SJCRH30 (cell line): ENCODE results near the gene FAM151B. TPM values are rescaled to one million over a fixed set of nuclear protein-coding genes. Genes with fewer than 3 reads are reported as not detected.
"Not testable (repeated sequence)": the region's sequence is repeated elsewhere in the genome, so short reads cannot be mapped to it uniquely, and the experiment has no call there.

Experiments used
- DNase-seq, 2 experiments: peaks; one replicate each; pipeline ENCODE4 v3.0.0-alpha.2; 2015 to 2020
- H3K27ac ChIP-seq: fragments of 250-450 bp; sonication (Bioruptor Pico); 2 replicates; pipeline ENCODE4 v1.5.1; 2020; ENCODE audit warnings: mild to moderate bottlenecking, moderate library complexity
- H3K27me3 ChIP-seq: fragments of 250-450 bp; sonication (Bioruptor Pico); 2 replicates; pipeline ENCODE4 v1.5.1; 2020; ENCODE audit warnings: mild to moderate bottlenecking, moderate library complexity
- H3K36me3 ChIP-seq: fragments of 250-450 bp; sonication (Bioruptor Pico); 2 replicates; pipeline ENCODE4 v1.5.1; 2020; ENCODE audit warnings: mild to moderate bottlenecking, moderate library complexity
- H3K4me1 ChIP-seq: fragments of 250-450 bp; sonication (Bioruptor Pico); 2 replicates; pipeline ENCODE4 v1.5.1; 2020; ENCODE audit warnings: mild to moderate bottlenecking, moderate library complexity
- H3K4me3 ChIP-seq: fragments of 250-450 bp; sonication (Bioruptor Pico); 2 replicates; pipeline ENCODE4 v1.5.1; 2020; ENCODE audit warnings: mild to moderate bottlenecking, moderate library complexity
- H3K9me3 ChIP-seq: fragments of 250-450 bp; sonication (Bioruptor Pico); replicated peaks from 2 replicates; pipeline ENCODE4 v1.5.1; 2020; ENCODE audit warnings: mild to moderate bottlenecking, moderate library complexity
- total RNA-seq: library from RNA; depleted of rRNA; stranded (reverse); fragments of >200 nt; shearing (Covaris generic); gene quantifications from 2 replicates; pipeline ENCODE4 v1.2.3, GENCODE V29; 2014

FAM151B gene
- total RNA-seq, 1 experiment from 2014 or later: 9.1 TPM

DNA sequence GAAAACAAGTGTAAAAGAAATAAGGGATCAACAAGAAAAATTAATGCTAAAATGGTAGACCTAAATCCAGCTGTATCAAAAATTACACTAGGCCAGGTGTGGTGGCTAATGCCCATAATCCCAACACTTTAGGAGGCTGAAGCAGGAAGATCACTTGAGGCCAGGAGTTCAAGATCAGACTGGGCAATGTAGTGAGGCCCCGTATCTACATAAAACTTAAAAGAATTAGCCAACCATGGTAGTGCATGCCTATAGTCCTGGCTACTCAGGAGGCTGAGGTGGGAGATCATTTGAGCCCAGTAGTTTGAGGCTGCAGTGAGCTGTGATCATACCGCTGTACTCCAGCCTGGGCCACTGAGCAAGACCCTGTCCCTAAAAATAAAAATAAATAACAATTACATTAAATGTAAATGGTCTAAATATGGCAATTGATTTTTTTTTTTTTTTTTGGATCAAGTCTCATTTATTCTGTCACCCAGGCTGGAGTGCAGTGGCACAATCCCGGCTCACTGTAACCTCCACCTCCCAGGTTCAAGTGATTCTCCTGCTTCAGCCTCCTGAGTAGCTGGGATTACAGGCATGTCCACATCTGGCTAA, 4.2 kb upstream of the FAM151B start:
- DNase-seq: no peak
- H3K4me1 ChIP-seq: no peaks in the 10 kb centered on the region
- no peaks in the 10 kb centered on the region for H3K9me3 ChIP-seq
- peaks cover 66% of the 10 kb centered on the region for H3K36me3 ChIP-seq
- H3K27me3 ChIP-seq: no peaks in the 10 kb centered on the region
- no peak overlapping the region for H3K27ac ChIP-seq
- no peak overlapping the region for H3K4me3 ChIP-seq

DNA sequence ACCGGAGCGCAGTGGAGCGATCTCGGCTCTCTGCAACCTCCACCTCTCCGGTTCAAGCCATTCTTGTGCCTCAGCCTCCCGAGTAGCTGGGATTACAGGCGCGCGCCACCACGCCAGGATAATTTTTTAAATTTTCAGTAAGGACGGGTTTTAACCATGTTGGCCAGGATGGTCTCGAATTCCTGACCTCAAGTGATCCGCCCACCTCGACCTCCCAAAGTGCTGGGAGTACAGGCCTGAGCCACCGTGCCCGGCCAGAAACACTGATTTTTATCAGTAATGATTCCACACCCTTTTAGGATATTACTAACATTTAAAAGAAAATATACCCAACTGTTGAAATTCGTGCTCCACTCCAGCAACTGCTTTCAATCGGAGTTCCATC, 464 bp upstream of the FAM151B start:
- Histone ChIP-seq H3K4me1 (peaks cover 5% of the 10 kb centered on the region), H3K9me3 (no peaks in the 10 kb centered on the region), H3K27ac (peak overlapping the region; percentile 85), H3K27me3 (no peaks in the 10 kb centered on the region), H3K4me3 (peak overlapping the region; percentile 62), H3K36me3 (peaks cover 31% of the 10 kb centered on the region)
- DNase-seq: no peak

DNA sequence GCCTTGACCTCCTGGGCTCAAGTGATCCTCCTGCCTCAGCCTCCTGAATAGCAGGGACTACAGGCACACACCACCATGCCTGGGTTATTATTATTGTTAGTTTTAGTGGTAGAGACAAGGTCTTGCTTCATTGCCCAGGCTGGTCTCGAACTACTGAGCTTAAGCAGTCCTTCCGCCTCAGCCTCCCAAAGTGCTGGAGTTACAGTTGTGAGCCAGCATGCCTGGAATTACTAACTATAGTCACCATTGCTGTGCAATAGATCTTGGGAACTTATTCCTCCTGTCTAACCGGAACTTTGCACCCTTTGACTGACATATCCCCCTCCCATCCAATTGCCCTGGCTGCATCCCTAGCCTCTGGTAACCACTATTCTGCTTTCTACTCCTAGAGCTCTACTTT, 3.4 kb downstream of the FAM151B start:
- H3K9me3 ChIP-seq: no peaks in the 10 kb centered on the region; the same call in 1 of the 2 replicates
- H3K4me1 ChIP-seq: peaks cover 13% of the 10 kb centered on the region
- no peak for DNase-seq
- H3K27ac ChIP-seq: no peak overlapping the region
- H3K4me3 ChIP-seq: no peak overlapping the region
- 0 out of 2 replicates have a peak, but pooled peaks cover 2% of the 10 kb centered on the region for H3K36me3 ChIP-seq
- H3K27me3 ChIP-seq: no peaks in the 10 kb centered on the region

DNA sequence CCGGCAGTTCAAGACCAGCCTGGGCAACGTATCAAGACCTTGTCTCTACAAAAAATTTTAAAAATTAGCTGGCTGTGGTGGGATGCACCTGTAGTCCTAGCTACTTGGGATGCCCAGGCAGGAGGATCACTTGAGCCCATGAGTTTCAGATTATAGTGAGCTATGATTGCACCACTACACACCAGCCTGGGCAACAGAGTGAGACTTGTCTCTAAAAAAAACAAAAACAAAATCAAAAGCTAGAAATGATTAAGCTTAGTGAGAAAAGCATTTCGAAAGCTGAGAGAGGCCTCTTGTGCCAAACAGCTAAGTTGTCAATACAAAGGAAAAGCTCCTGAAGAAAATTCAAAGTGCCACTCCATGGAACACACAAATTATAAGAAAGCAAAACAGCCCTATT, 4.8 kb downstream of the FAM151B start:
- H3K4me1 ChIP-seq: peaks cover 13% of the 10 kb centered on the region
- H3K4me3 ChIP-seq: peak overlapping the region; percentile 28
- 0 out of 2 replicates have a peak, but pooled peaks cover 2% of the 10 kb centered on the region for H3K36me3 ChIP-seq
- no peaks in the 10 kb centered on the region for H3K27me3 ChIP-seq
- no peaks in the 10 kb centered on the region; the same call in 1 of the 2 replicates for H3K9me3 ChIP-seq
- DNase-seq: no peak
- H3K27ac ChIP-seq: peak overlapping the region; percentile 76

DNA sequence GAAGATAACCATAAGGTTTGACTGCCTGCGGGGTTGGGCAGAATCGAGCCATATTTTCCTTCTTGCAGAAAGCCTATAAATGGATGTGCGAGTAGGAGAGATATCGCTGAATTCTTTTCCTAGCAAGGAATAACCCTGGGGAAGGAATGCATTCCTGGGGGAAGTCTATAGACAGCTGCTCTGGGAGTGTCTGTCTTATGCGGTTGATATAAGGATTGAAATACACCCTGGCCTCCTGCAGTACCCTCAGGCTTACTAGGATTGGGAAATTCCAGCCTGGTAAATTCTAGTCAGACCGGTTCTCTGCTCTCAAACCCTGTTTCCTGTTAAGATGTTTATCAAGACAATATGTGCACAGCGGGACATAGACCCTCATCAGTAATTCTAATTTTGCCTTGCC, 5.5 kb downstream of the FAM151B start:
- peak; percentile 75 to 82 for DNase-seq
- Histone ChIP-seq H3K4me3 (peak overlapping the region; percentile 28), H3K27ac (peak overlapping the region; percentile 76), H3K4me1 (peaks cover 13% of the 10 kb centered on the region)
- H3K9me3 ChIP-seq, H3K27me3 ChIP-seq, H3K36me3 ChIP-seq: not testable (repeated sequence)

DNA sequence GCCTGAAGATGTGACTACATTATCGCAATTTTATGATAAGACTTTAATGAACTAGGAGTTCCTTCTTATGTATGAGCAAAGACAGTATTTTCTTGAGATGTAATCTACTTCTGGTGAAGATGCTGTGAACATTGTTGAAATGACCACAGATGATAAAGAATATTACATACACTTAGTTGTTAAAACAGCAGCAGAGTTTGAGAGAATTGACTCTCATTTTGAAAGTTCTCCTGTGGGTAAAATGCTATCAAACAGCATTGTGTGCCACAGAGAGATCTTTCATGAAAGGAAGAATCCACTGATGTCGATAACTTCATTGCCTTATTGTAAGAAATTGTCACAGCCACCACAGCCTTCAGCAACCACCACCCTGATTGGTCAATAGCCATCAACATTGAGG, 8.0 kb downstream of the FAM151B start:
- H3K4me3 ChIP-seq: no peak overlapping the region
- H3K4me1 ChIP-seq: peaks cover 8% of the 10 kb centered on the region
- 0 out of 2 replicates have a peak, but pooled peaks cover 2% of the 10 kb centered on the region for H3K36me3 ChIP-seq
- H3K27ac ChIP-seq: no peak overlapping the region
- no peaks in the 10 kb centered on the region for H3K27me3 ChIP-seq
- no peaks in the 10 kb centered on the region; the same call in 1 of the 2 replicates for H3K9me3 ChIP-seq
- no peak for DNase-seq

DNA sequence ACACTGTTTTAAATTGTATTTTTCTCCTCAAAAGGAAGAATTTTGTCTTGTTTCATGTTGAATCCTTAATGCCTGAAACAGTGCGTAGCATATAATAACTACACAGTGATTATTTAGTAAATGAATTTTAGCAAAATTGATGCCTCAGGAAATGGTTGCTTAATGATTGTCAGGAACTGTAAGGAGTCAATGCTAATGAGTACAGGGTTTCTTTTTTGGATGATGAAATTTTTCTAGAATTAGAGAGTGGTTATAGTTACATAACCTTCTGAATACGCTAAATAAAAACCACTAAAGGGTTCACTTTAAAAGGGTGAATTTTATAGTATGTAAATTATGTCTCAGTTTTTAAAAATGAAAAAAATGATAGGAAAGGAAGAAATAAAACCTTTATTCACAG, 14.9 kb downstream of the FAM151B start:
- no peaks in the 10 kb centered on the region for H3K27me3 ChIP-seq
- DNase-seq: no peak
- peaks cover 2% of the 10 kb centered on the region for H3K36me3 ChIP-seq
- no peaks in the 10 kb centered on the region for H3K4me1 ChIP-seq
- no peak overlapping the region for H3K4me3 ChIP-seq
- no peaks in the 10 kb centered on the region for H3K9me3 ChIP-seq
- no peak overlapping the region for H3K27ac ChIP-seq

DNA sequence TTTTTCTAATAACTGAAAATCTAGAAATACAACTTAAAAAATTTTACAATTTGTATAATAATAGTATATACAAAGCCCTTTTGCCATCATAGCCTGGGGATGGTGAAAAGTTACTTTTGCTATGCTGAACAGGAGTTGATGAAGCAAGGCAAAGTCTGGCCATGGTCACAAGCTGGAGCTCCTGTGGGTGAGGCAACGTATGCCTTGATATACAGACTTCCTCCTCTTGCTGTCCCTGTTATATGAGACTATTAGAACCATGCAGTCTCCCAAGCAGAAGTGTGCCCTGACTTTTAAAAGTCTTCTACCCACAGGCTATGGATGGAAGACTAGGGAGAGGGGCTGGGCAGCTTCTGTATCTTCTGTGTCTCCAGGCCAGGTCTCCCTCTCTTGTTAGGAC, 15.7 kb downstream of the FAM151B start:
- no peak for DNase-seq
- H3K9me3 ChIP-seq: no peaks in the 10 kb centered on the region
- H3K4me3 ChIP-seq: no peak overlapping the region
- H3K27ac ChIP-seq: no peak overlapping the region
- no peaks in the 10 kb centered on the region for H3K4me1 ChIP-seq
- no peaks in the 10 kb centered on the region for H3K27me3 ChIP-seq
- peaks cover 2% of the 10 kb centered on the region for H3K36me3 ChIP-seq

DNA sequence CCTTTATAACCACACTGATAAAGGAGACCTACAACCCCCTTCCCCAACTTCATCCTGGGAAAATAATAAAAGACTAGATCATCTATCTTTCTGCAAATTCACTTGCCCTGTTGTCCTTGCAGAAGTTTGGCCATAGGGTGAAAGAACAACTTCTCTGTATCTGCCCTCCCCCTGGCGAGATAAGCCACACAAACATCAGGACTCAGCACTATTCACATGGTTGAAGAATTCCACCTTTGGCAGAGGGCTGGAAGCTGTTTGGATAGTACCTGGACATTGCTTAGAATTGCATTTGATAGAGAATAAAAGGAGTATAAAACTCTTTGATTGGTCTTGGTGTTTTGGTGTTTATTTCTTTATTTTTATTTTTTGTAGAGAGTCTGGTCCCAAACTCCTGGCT, 16.9 kb downstream of the FAM151B start:
- H3K36me3 ChIP-seq: peaks cover 2% of the 10 kb centered on the region
- no peak for DNase-seq
- no peaks in the 10 kb centered on the region for H3K9me3 ChIP-seq
- H3K27ac ChIP-seq: no peak overlapping the region
- no peak overlapping the region for H3K4me3 ChIP-seq
- H3K27me3 ChIP-seq: no peaks in the 10 kb centered on the region
- H3K4me1 ChIP-seq: no peaks in the 10 kb centered on the region

DNA sequence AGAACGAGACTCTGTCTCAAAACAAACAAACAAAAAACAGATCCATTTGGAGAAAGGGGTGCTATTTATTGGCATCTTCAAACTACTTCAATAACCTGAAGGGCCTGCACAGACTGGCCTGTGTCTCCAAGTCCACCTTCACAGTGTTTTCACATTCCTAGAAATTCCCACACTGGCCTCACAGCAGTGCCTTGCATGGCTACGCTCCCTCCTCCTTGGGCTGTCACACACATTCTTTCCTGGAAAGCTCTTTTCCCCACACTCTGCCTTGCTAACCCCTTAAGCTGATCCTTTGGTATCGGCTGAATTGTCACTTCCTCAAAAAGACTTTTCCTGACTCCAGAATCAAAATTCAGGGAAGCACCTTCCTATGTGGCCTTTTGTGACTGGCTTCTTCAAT, 19.8 kb downstream of the FAM151B start:
- H3K27ac ChIP-seq: no peak overlapping the region
- H3K9me3 ChIP-seq: no peaks in the 10 kb centered on the region
- H3K4me3 ChIP-seq: no peak overlapping the region
- DNase-seq: no peak
- H3K4me1 ChIP-seq: no peaks in the 10 kb centered on the region
- peaks cover 2% of the 10 kb centered on the region for H3K36me3 ChIP-seq
- H3K27me3 ChIP-seq: no peaks in the 10 kb centered on the region

DNA sequence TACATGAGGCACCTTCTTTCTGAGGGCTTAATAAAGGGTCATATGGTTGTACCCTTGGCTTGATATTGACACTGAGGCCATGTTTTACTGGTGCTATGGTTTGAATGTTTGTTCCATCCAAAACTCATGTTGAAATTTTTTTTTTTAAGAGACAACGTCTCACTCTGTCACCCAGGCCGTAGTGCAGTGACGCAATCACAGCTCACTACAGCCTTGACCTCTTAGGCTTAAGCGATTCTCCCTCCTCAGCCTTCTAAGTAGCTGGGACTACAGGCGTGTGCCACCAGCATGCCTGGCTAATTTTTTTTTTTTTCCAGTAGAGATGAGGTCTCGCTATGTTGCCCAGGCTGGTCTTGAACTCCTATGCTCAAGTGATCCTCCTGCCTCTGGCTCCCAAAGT, 20.9 kb downstream of the FAM151B start:
- Histone ChIP-seq H3K4me1 (no peaks in the 10 kb centered on the region), H3K36me3 (peaks cover 2% of the 10 kb centered on the region), H3K9me3 (no peaks in the 10 kb centered on the region), H3K27ac (no peak overlapping the region), H3K4me3 (no peak overlapping the region), H3K27me3 (no peaks in the 10 kb centered on the region)
- DNase-seq: no peak

DNA sequence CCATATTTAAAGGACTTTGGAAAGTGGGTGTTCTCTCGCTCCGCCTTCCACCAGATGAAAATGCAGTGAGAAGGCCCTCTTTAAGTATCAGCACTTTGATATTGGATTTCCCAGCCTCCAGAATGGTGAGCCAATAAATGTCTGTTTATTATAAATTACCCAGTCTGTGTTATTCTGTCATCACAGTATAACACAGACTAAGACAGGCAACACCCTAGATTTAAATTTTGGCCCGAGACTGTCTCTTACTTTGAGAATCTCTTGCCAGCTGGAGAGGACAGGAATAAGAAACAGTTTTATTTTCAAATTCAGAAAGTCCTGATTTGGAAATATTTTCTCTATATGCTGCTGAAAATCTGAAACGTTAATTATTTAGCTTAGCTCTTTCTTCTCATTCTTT, 21.5 kb downstream of the FAM151B start:
- peaks cover 2% of the 10 kb centered on the region for H3K36me3 ChIP-seq
- no peaks in the 10 kb centered on the region for H3K4me1 ChIP-seq
- H3K27me3 ChIP-seq: no peaks in the 10 kb centered on the region
- no peak overlapping the region for H3K27ac ChIP-seq
- DNase-seq: no peak
- H3K4me3 ChIP-seq: no peak overlapping the region
- no peaks in the 10 kb centered on the region for H3K9me3 ChIP-seq

DNA sequence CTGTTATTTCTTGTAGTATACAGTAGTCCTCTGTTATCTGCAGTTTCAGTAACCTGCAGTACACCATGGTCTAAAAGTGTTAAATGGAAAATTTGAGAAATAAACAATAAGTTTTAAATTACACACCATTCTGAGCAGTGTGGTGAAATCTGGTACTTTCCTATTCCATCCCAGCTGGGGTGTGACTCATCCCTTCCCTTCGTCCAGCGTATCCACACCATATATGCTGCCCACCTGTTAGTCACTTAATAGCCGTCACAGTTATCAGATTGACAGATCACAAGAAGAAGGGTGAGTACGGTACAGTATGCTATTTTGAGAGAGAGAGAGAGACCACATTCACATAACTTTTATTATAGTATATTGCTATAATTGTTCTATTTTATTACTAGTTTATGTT, 28.9 kb downstream of the FAM151B start:
- peaks cover 3% of the 10 kb centered on the region; the same call in 1 of the 2 replicates for H3K36me3 ChIP-seq
- no peaks in the 10 kb centered on the region for H3K9me3 ChIP-seq
- no peaks in the 10 kb centered on the region for H3K27me3 ChIP-seq
- DNase-seq: peak; percentile 90 to 96
- peak overlapping the region; percentile 79 for H3K27ac ChIP-seq
- peaks cover 26% of the 10 kb centered on the region for H3K4me1 ChIP-seq
- no peak overlapping the region for H3K4me3 ChIP-seq

DNA sequence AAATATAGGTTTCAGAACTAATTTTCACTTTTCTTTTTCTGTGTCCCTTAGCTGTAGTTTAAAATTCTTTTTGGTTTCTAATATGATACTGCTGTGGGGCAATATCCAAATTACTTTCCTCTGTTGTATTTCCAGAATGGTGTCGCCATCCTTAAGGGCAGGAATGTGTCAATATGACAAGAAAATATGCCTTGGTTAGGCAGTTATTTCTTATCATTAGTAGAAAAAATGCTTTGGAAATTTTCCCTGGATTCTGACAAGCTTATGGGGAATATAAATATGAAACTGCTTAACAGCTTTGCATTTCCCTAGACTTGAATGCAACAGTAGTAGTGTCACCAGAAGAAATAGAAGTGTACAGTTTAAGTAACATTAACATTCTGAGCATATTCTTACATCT, 52.8 kb downstream of the FAM151B start:
- Histone ChIP-seq H3K9me3 (peaks cover 4% of the 10 kb centered on the region; the same call in 1 of the 2 replicates), H3K4me1 (no peaks in the 10 kb centered on the region; the same call in 1 of the 2 replicates), H3K27ac (no peak overlapping the region), H3K27me3 (no peaks in the 10 kb centered on the region), H3K4me3 (no peak overlapping the region), H3K36me3 (no peaks in the 10 kb centered on the region)
- DNase-seq: no peak

DNA sequence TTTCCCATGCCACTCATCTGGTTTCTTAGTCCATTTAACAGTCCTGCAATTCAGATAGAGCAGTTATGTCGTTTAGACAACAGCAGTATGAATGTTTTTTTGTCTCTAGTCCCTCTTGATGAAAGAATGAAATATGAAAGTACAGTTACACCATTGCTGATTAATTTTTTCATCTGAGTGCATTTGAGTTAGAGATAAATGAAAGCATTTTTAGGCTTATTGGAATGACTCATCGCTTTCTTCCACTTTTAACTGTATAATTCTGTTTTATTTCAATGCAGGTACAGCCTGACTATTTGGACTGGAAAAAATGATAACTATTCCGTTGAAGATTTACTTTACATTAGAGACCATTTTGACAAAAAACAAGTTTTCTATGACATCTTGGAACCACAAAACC, 53.5 kb downstream of the FAM151B start:
- peaks cover 4% of the 10 kb centered on the region; the same call in 1 of the 2 replicates for H3K9me3 ChIP-seq
- no peak overlapping the region for H3K4me3 ChIP-seq
- H3K27me3 ChIP-seq: no peaks in the 10 kb centered on the region
- H3K36me3 ChIP-seq: no peaks in the 10 kb centered on the region
- no peak overlapping the region for H3K27ac ChIP-seq
- no peaks in the 10 kb centered on the region; the same call in 1 of the 2 replicates for H3K4me1 ChIP-seq
- DNase-seq: no peak

DNA sequence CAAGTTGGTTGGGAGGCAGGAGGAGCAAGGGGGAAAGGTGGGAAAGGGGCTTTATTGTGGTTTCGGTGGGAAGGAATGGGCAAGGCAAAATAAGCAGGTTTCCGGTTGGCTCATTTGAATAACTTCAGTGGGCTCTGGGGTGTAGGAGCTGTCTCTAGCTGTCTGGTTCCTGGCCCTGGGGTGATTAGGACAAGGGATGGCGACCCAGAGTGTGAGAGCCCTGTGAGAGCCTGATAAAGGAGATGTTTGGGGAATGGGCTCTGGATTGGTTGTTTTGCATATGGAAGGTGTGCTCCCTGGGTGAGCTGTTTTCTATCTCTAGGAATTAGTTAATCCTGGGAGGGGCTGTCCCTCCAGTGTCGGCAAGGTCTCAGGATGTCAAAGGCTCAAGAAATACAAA, 66.7 kb downstream of the FAM151B start:
- H3K27me3 ChIP-seq: no peaks in the 10 kb centered on the region
- peaks cover 10% of the 10 kb centered on the region; the same call in 1 of the 2 replicates for H3K4me1 ChIP-seq
- no peak overlapping the region for H3K27ac ChIP-seq
- H3K36me3 ChIP-seq: no peaks in the 10 kb centered on the region
- H3K4me3 ChIP-seq: no peak overlapping the region
- 0 out of 2 replicates have a peak, but pooled peaks cover 3% of the 10 kb centered on the region for H3K9me3 ChIP-seq
- DNase-seq: no peak
